NB4 (cell line): Measurements from ENCODE around the gene CARD18.

Experiments used
- DNase-seq: peaks from one replicate; pipeline ENCODE4 v3.0.0; 2010; ENCODE audit warnings: low read depth
- H3K4me3 ChIP-seq: one replicate; pipeline ENCODE4 v1.5.1; 2011; ENCODE audit warnings: mild to moderate bottlenecking, low read depth, low read length, moderate library complexity
- CTCF ChIP-seq: IDR thresholded peaks from one replicate; pipeline ENCODE4 v1.5.1; 2012; ENCODE audit warnings: low read depth, low read length
- MAX ChIP-seq: IDR thresholded peaks from 2 replicates; pipeline ENCODE4 v1.6.1; 2011; ENCODE audit warnings: low read depth, low read length
- MYC ChIP-seq: IDR thresholded peaks from 2 replicates; pipeline ENCODE4 v1.6.1; 2011; ENCODE audit warnings: low read depth, low read length
- POLR2A ChIP-seq: IDR thresholded peaks from 2 replicates; pipeline ENCODE4 v1.6.1; 2011; ENCODE audit warnings: mild to moderate bottlenecking; ENCODE audit not compliant: insufficient read length; ENCODE audit errors: extremely low read depth

Gene CARD18

GRCh38 chr11:105158436-105158835 is 18.9 kb upstream of the CARD18 start:
- no peak overlapping the region for H3K4me3 ChIP-seq
- DNase-seq, result no peak
- TF ChIP-seq MYC, result no peak
- TF ChIP-seq CTCF, result no peak
- TF ChIP-seq MAX, result no peak
- no peak for TF ChIP-seq POLR2A

GRCh38 chr11:105156720-105157119 is 17.2 kb upstream of the CARD18 start:
- no peak for TF ChIP-seq POLR2A
- no peak for TF ChIP-seq MAX
- no peak for TF ChIP-seq MYC
- TF ChIP-seq CTCF, result no peak
- H3K4me3 ChIP-seq, result no peak overlapping the region
- DNase-seq, result no peak

GRCh38 chr11:105156231-105156630 is 16.7 kb upstream of the CARD18 start:
- DNase-seq, result no peak
- H3K4me3 ChIP-seq, result no peak overlapping the region
- TF ChIP-seq POLR2A, result no peak
- no peak for TF ChIP-seq CTCF
- TF ChIP-seq MAX, result no peak
- TF ChIP-seq MYC, result no peak

- DNase-seq, result no peak
- TF ChIP-seq MYC, result no peak
- no peak for TF ChIP-seq POLR2A
- H3K4me3 ChIP-seq, result no peak overlapping the region
Observed at GRCh38 chr11:105155679-105156078, 16.1 kb upstream of the CARD18 start.

GRCh38 chr11:105153392-105153791 is 13.8 kb upstream of the CARD18 start:
- no peak for DNase-seq
- TF ChIP-seq MAX (no peak), CTCF (no peak), MYC (no peak), POLR2A (no peak)
- no peak overlapping the region for H3K4me3 ChIP-seq

- no peak for DNase-seq
- TF ChIP-seq POLR2A (no peak), CTCF (no peak), MAX (no peak), MYC (no peak)
- no peak overlapping the region for H3K4me3 ChIP-seq
Observed at GRCh38 chr11:105152560-105152959, 13.0 kb upstream of the CARD18 start.
